Measurements from ENCODE around the gene NBEA. TPM values are rescaled to one million over a fixed set of nuclear protein-coding genes. Genes with fewer than 3 reads are reported as not detected.
"Not testable (repeated sequence)": the region's sequence is repeated elsewhere in the genome, so short reads cannot be mapped to it uniquely, and the experiment has no call there.

NBEA gene
- total RNA-seq, 3 donors from 2014 or later (not counting 1 experiment from before 2014, with no cell fraction given), result 0.27 to 0.66 (median 0.33) TPM

- H3K27me3 ChIP-seq (ENCODE audit: control insufficient read depth, insufficient read depth, low read length), result no peaks in the 10 kb centered on the region
- no peaks in the 10 kb centered on the region for H3K36me3 ChIP-seq (ENCODE audit: control insufficient read depth, insufficient read depth, low read length)
- Mint-ChIP-seq H3K4me3 (no peak overlapping the region), H3K9me3 (peaks cover 7 to 9% of the 10 kb centered on the region in 2 donors), H3K27me3 (ENCODE audit: low read depth in 2 of 2) (no peaks in the 10 kb centered on the region), H3K27ac (no peak overlapping the region), H3K4me1 (no peaks in the 10 kb centered on the region), H3K36me3 (no peaks in the 10 kb centered on the region)
- H3K9me3 ChIP-seq (ENCODE audit: control insufficient read depth, insufficient read depth, low read length), result no peaks in the 10 kb centered on the region
- no peaks in the 10 kb centered on the region for H3K4me1 ChIP-seq (ENCODE audit: control insufficient read depth, insufficient read depth, low read length)
- TF ChIP-seq, protein P1, sequence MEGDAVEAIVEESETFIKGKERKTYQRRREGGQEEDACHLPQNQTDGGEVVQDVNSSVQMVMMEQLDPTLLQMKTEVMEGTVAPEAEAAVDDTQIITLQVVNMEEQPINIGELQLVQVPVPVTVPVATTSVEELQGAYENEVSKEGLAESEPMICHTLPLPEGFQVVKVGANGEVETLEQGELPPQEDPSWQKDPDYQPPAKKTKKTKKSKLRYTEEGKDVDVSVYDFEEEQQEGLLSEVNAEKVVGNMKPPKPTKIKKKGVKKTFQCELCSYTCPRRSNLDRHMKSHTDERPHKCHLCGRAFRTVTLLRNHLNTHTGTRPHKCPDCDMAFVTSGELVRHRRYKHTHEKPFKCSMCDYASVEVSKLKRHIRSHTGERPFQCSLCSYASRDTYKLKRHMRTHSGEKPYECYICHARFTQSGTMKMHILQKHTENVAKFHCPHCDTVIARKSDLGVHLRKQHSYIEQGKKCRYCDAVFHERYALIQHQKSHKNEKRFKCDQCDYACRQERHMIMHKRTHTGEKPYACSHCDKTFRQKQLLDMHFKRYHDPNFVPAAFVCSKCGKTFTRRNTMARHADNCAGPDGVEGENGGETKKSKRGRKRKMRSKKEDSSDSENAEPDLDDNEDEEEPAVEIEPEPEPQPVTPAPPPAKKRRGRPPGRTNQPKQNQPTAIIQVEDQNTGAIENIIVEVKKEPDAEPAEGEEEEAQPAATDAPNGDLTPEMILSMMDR (IDR thresholded peaks at IDR 0.05), result no peak
- no peak for ATAC-seq
- no peak overlapping the region for H3K27ac ChIP-seq (ENCODE audit: low read length)
- no peak for DNase-seq
- H3K4me3 ChIP-seq (ENCODE audit: low read length), result no peak overlapping the region
- WGBS (ENCODE audit: insufficient coverage), result 35% methylated on average over 6 of the region's 6 CpGs
- intact Hi-C loops (cut with micrococcal nuclease), result no loop called here
These were observed 29.0 kb upstream of the NBEA start for GRCh38 chr13:34913040-34913439.

- Histone ChIP-seq H3K4me1 (ENCODE audit: control insufficient read depth, insufficient read depth, low read length) (no peaks in the 10 kb centered on the region), H3K9me3 (ENCODE audit: control insufficient read depth, insufficient read depth, low read length) (no peaks in the 10 kb centered on the region), H3K27me3 (ENCODE audit: control insufficient read depth, insufficient read depth, low read length) (no peaks in the 10 kb centered on the region), H3K4me3 (ENCODE audit: low read length) (no peak overlapping the region), H3K36me3 (ENCODE audit: control insufficient read depth, insufficient read depth, low read length) (no peaks in the 10 kb centered on the region), H3K27ac (ENCODE audit: low read length) (no peak overlapping the region)
- H3K36me3 Mint-ChIP-seq, result no peaks in the 10 kb centered on the region
- WGBS (ENCODE audit: insufficient coverage), result 11% methylated on average over 2 of the region's 2 CpGs
- no peak overlapping the region for H3K27ac Mint-ChIP-seq
- H3K9me3 Mint-ChIP-seq, result peaks cover 3 to 4% of the 10 kb centered on the region in 2 donors
- intact Hi-C loops (cut with micrococcal nuclease), result no loop called here
- TF ChIP-seq, protein P1 (IDR thresholded peaks at IDR 0.05), result no peak
- ATAC-seq, result no peak
- no peak for DNase-seq
- H3K4me3 Mint-ChIP-seq, result no peak overlapping the region
- no peaks in the 10 kb centered on the region for H3K27me3 Mint-ChIP-seq (ENCODE audit: low read depth in 2 of 2)
- H3K4me1 Mint-ChIP-seq, result no peaks in the 10 kb centered on the region
These were observed 27.7 kb upstream of the NBEA start for GRCh38 chr13:34914416-34914815.

DNA sequence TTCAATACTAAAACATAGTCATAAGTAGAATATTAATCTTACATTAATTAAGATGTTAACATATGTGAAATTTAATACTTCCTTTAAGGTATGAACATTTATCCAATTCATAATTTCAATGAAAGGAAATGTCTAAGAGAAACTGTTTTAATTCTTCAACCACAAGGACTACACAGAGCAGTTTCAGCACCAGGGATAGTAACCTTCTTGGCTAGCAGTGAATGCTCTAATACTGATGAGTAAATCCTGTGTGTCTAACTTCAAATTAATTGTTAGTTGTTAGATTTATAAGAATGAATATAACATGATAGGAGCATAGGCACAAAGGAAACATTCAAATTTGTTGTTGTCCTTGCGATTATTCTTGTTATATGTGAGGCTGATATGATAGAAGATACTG lies 15.6 kb upstream of the NBEA start:
- H3K36me3 Mint-ChIP-seq, result no peaks in the 10 kb centered on the region
- ATAC-seq, result no peak
- TF ChIP-seq, protein P1 (IDR thresholded peaks at IDR 0.05), result no peak
- H3K27me3 Mint-ChIP-seq (ENCODE audit: low read depth in 2 of 2), result no peaks in the 10 kb centered on the region
- no peaks in the 10 kb centered on the region for H3K4me1 Mint-ChIP-seq
- H3K36me3 ChIP-seq (ENCODE audit: control insufficient read depth, insufficient read depth, low read length), result no peaks in the 10 kb centered on the region
- H3K27me3 ChIP-seq (ENCODE audit: control insufficient read depth, insufficient read depth, low read length), result no peaks in the 10 kb centered on the region
- H3K27ac Mint-ChIP-seq, result no peak overlapping the region
- no peak for DNase-seq
- H3K4me3 Mint-ChIP-seq, result no peak overlapping the region
- no peak overlapping the region for H3K4me3 ChIP-seq (ENCODE audit: low read length)
- peaks cover 2 to 9% of the 10 kb centered on the region in 2 donors for H3K9me3 Mint-ChIP-seq
- H3K9me3 ChIP-seq (ENCODE audit: control insufficient read depth, insufficient read depth, low read length), result no peaks in the 10 kb centered on the region
- H3K4me1 ChIP-seq (ENCODE audit: control insufficient read depth, insufficient read depth, low read length), result no peaks in the 10 kb centered on the region
- intact Hi-C loops (cut with micrococcal nuclease), result no loop called here
- WGBS (ENCODE audit: insufficient coverage), result no CpG with 5 or more reads among the region's 1 CpG
- H3K27ac ChIP-seq (ENCODE audit: low read length), result no peak overlapping the region

DNA sequence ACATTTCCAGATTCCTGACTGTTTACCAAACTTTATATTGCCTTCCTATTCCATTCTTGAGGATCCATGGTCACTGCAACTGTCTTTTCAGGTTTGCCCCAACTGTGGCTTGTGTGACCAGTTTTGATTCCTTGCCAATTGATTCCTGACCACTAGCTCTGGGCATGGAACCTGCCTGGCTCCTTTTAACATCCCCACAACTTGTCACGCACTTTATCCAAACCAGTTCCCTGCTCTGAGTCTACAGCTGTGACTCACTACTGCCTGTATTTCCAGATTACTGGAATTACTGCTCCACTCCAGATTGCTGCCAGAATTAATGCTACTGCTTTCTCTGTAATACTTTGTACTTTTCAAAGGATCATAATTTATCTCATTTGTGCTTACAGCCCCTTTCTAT lies 13.4 kb upstream of the NBEA start:
- H3K36me3 Mint-ChIP-seq; H3K4me1 ChIP-seq (ENCODE audit: control insufficient read depth, insufficient read depth, low read length); H3K27ac Mint-ChIP-seq; H3K36me3 ChIP-seq (ENCODE audit: control insufficient read depth, insufficient read depth, low read length); intact Hi-C loops (cut with micrococcal nuclease); H3K4me3 ChIP-seq (ENCODE audit: low read length); H3K27ac ChIP-seq (ENCODE audit: low read length); ATAC-seq; H3K4me3 Mint-ChIP-seq; H3K27me3 Mint-ChIP-seq (ENCODE audit: low read depth in 2 of 2); H3K9me3 ChIP-seq (ENCODE audit: control insufficient read depth, insufficient read depth, low read length); DNase-seq; H3K27me3 ChIP-seq (ENCODE audit: control insufficient read depth, insufficient read depth, low read length); H3K4me1 Mint-ChIP-seq: not testable (repeated sequence)
- WGBS (ENCODE audit: insufficient coverage), result 84% methylated on average over 1 of the region's 1 CpG
- H3K9me3 Mint-ChIP-seq, result peaks cover 7 to 14% of the 10 kb centered on the region in 2 donors

Measured in natural killer cell (primary cell).